K562 (cell line): ENCODE data around the gene MARCHF9. TPM values are rescaled to one million over a fixed set of nuclear protein-coding genes. Genes with fewer than 3 reads are reported as not detected.

ENCODE experiments used
- ARID4B ChIP-seq: sonication (generic); formaldehyde crosslinking; IDR thresholded peaks from 2 replicates; pipeline ENCODE4 v1.8.0; 2022; ENCODE audit warnings: mild to moderate bottlenecking, missing genetic modification reagents
- BDP1 ChIP-seq: IDR thresholded peaks from 3 replicates; pipeline ENCODE4 v1.6.1; 2011; ENCODE audit not compliant: insufficient read length, insufficient read depth
- DLX4 ChIP-seq: fragments of 250-450 bp; sonication (Bioruptor Pico); IDR thresholded peaks from 2 replicates; pipeline ENCODE4 v1.6.1; 2021; ENCODE audit warnings: mild to moderate bottlenecking
- EP300 ChIP-seq: IDR thresholded peaks from 2 replicates; pipeline ENCODE4 v1.6.1; 2012; ENCODE audit warnings: low read length, improper control_type of control experiment
- FIP1L1 ChIP-seq: fragments of 200-400 bp; formaldehyde crosslinking; IDR thresholded peaks from 2 replicates; pipeline ENCODE4 v1.6.1; 2018; ENCODE audit warnings: mild to moderate bottlenecking, low read depth, low read length; ENCODE audit not compliant: poor library complexity, severe bottlenecking
- FOS ChIP-seq: IDR thresholded peaks from 3 replicates; pipeline ENCODE4 v1.6.1; 2011; ENCODE audit not compliant: insufficient read length; ENCODE audit errors: extremely low read depth
- FOXP1 ChIP-seq: sonication (generic); formaldehyde crosslinking; IDR thresholded peaks from 2 replicates; pipeline ENCODE4 v1.8.0; 2022; ENCODE audit warnings: mild to moderate bottlenecking, missing genetic modification reagents
- IRF2 ChIP-seq: sonication (generic); formaldehyde crosslinking; IDR thresholded peaks from 2 replicates; pipeline ENCODE4 v1.8.1; 2022; ENCODE audit warnings: mild to moderate bottlenecking, missing genetic modification reagents
- NCOA2 ChIP-seq, 2 experiments: fragments of 450-650 bp; IDR thresholded peaks; 2 replicates each; pipeline ENCODE4 v1.6.1; 2018; ENCODE audit warnings: mild to moderate bottlenecking in 2 of 2, moderate library complexity in 1 of 2; ENCODE audit not compliant: partially characterized antibody in 2 of 2
- NFYB ChIP-seq: IDR thresholded peaks from 2 replicates; pipeline ENCODE4 v1.6.1; 2011; ENCODE audit warnings: mild to moderate bottlenecking, moderate library complexity; ENCODE audit not compliant: insufficient read length; ENCODE audit errors: extremely low read depth
- NONO ChIP-seq, 2 experiments: fragments of 200-400 bp in 1 of 2; fragments of 450-650 bp in 1 of 2; formaldehyde crosslinking in 1 of 2; IDR thresholded peaks; 2 replicates each; pipeline ENCODE4 v1.6.1; 2017; ENCODE audit warnings: low read depth in 2 of 2, mild to moderate bottlenecking in 2 of 2, moderate library complexity in 2 of 2, low read length in 1 of 2
- PKNOX1 ChIP-seq: fragments of 450-650 bp; IDR thresholded peaks from 2 replicates; pipeline ENCODE4 v1.6.1; 2016
- SAFB2 ChIP-seq: fragments of 200-400 bp; formaldehyde crosslinking; IDR thresholded peaks from 2 replicates; pipeline ENCODE4 v1.6.1; 2018; ENCODE audit warnings: borderline replicate concordance, low read length, low read depth, moderate library complexity; ENCODE audit not compliant: severe bottlenecking
- TAL1 ChIP-seq: fragments of 450-650 bp; IDR thresholded peaks from 2 replicates; pipeline ENCODE4 v1.6.1; 2016; ENCODE audit warnings: mild to moderate bottlenecking
- polyA plus RNA-seq, 8 experiments: library from polyadenylated mRNA; depleted of rRNA in 4 of 8; stranded (reverse) in 5 of 8; unstranded in 3 of 8; fragments of >200 nt; fragmentation: Nextera tagmentation in 2 of 8; fragmentation: Illumina TruSeq in 1 of 8; extraction: Ambion mirVana in 2 of 8; extraction: Trizol in 1 of 8; gene quantifications; 2 replicates each; pipeline versions ENCODE4 v1.2.1 to v1.2.3, GENCODE V29; 2011 to 2014; ENCODE audit warnings: inconsistent platforms in 1 of 8, missing spikeins in 1 of 8
- total RNA-seq, 7 experiments: library from RNA; depleted of rRNA in 6 of 7; stranded (reverse); fragments of >200 nt in 6 of 7; fragmentation: Illumina TruSeq in 2 of 7; extraction: Trizol in 2 of 7; gene quantifications; 2 replicates each; pipeline versions ENCODE4 v1.2.1 to v1.2.3, GENCODE V29; 2011 to 2021; ENCODE audit warnings: low replicate concordance in 1 of 7
- TF ChIP-seq, protein P1 (sequence below): fragments of 150-350 bp; IDR thresholded peaks from 2 replicates; pipeline ENCODE4 v1.6.1; 2014; ENCODE audit warnings: low read depth, mild to moderate bottlenecking, low read length, borderline replicate concordance
- TF ChIP-seq, protein P2 (sequence below): sonication (generic); formaldehyde crosslinking; IDR thresholded peaks from 2 replicates; pipeline ENCODE4 v1.8.0; 2023; ENCODE audit warnings: mild to moderate bottlenecking, missing genetic modification reagents

MARCHF9 gene
- total and polyA plus RNA-seq, 9 of the 15 experiments (the other 6 are each of a cell fraction or from before 2014, with no cell fraction given), result 0.80 to 12.4 (median 6.2) TPM

- TF ChIP-seq NONO (IDR thresholded peaks at IDR 0.05; ENCODE audit: low read depth in 2 of 2, low read length in 1 of 2) (no peak), BDP1 (no peak), DLX4 (CRISPR knock-in tag) (no peak), TAL1 (no peak), FOS (no peak), IRF2 (CRISPR knock-in tag) (no peak), SAFB2 (no peak), ARID4B (CRISPR knock-in tag) (0 out of 2 replicates have a peak, but pooled peaks have one; percentile 31), NCOA2 (IDR thresholded peaks at IDR 0.05; ENCODE audit: partially characterized antibody in 2 of 2) (no peak), FIP1L1 (no peak), PKNOX1 (no peak), NFYB (no peak), FOXP1 (CRISPR knock-in tag) (no peak), EP300 (no peak)
- TF ChIP-seq, protein P1, sequence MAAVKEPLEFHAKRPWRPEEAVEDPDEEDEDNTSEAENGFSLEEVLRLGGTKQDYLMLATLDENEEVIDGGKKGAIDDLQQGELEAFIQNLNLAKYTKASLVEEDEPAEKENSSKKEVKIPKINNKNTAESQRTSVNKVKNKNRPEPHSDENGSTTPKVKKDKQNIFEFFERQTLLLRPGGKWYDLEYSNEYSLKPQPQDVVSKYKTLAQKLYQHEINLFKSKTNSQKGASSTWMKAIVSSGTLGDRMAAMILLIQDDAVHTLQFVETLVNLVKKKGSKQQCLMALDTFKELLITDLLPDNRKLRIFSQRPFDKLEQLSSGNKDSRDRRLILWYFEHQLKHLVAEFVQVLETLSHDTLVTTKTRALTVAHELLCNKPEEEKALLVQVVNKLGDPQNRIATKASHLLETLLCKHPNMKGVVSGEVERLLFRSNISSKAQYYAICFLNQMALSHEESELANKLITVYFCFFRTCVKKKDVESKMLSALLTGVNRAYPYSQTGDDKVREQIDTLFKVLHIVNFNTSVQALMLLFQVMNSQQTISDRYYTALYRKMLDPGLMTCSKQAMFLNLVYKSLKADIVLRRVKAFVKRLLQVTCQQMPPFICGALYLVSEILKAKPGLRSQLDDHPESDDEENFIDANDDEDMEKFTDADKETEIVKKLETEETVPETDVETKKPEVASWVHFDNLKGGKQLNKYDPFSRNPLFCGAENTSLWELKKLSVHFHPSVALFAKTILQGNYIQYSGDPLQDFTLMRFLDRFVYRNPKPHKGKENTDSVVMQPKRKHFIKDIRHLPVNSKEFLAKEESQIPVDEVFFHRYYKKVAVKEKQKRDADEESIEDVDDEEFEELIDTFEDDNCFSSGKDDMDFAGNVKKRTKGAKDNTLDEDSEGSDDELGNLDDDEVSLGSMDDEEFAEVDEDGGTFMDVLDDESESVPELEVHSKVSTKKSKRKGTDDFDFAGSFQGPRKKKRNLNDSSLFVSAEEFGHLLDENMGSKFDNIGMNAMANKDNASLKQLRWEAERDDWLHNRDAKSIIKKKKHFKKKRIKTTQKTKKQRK, result no peak
- TF ChIP-seq, protein P2, sequence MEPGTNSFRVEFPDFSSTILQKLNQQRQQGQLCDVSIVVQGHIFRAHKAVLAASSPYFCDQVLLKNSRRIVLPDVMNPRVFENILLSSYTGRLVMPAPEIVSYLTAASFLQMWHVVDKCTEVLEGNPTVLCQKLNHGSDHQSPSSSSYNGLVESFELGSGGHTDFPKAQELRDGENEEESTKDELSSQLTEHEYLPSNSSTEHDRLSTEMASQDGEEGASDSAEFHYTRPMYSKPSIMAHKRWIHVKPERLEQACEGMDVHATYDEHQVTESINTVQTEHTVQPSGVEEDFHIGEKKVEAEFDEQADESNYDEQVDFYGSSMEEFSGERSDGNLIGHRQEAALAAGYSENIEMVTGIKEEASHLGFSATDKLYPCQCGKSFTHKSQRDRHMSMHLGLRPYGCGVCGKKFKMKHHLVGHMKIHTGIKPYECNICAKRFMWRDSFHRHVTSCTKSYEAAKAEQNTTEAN (CRISPR knock-in tag), result no peak
Observed at GRCh38 chr12:57735952-57736740, 18.8 kb upstream of the MARCHF9 start (continued).
